Dedifferentiated amniotic fluid mesenchymal stem cell (primary cell): Measurements from ENCODE around the gene SLC35C1.

Experiments used
- DNase-seq: peaks from one replicate; pipeline ENCODE4 v3.0.0-alpha.2; 2016; ENCODE audit errors: extremely low spot score

SLC35C1 gene

GRCh38 chr11:45846974-45847910 lies 42.3 kb downstream of the SLC35C1 start, which contains the start of gene CRY2:
Gene CRY2, plus strand, starts transcription at chr11:45847475. Its CDS starts 16 bp downstream, at chr11:45847491.
- peak; percentile 96 for DNase-seq

DNA sequence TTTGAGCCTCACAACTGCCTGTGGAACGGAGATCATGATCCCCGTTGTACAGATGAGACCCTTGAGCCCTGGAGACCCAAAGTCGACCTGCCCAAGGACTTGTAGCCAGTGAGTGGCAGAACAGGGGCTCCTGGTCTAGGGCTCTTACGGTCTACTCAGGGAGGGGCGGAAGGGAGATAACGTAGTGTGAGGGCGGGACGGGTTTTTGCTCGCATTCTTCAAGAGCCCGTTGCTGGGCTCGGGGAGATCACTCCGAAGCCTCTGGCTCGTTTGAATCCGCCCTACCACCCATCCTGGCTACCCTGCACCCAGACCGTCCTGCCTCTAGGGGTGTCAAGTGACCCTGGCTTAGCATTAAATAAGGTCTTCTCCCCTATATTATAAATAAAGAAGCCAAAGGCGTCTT lies 43.0 kb downstream of the SLC35C1 start:
- peak; percentile 58 for DNase-seq

DNA sequence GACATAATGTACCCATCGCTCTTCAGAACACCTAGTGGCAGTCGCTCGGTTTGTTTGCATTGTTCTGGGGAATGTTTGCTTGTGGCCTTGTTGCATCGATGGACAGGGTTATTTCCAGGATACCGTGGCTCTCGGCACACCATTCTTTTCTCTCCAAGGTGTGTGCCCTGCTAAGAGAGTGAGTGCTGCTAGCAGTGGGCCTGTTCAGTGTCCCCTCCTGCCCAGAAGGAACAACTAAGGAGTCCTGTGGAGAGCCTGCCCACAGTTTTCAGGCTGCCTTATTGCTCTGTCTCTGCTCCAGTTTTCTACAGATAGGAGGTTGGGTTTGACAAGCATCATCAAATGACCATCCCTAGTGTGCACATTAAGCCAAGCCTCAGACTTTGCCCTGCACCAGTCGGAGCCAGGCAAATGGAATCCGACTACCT lies 43.7 kb downstream of the SLC35C1 start:
- DNase-seq = no peak

DNA sequence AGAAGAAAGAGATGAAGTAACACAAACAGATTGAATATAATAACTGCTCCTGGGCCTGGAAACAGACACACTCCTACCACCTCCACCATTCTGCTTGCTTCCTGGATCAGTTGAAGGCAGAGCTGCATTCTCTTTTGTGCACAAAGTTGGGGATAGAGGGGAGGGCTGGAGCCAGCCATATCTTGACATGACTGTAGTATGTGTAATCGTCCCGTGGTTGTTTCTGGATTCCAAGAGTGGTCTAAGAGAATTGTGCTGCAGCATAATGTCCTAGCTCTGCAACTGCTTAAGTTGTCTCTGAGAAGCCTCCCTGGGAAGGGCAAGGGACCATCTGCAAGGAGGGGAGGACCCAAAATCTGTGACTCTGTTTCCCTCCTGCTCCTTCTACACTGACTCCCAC lies 45.5 kb downstream of the SLC35C1 start:
- DNase-seq = no peak

DNA sequence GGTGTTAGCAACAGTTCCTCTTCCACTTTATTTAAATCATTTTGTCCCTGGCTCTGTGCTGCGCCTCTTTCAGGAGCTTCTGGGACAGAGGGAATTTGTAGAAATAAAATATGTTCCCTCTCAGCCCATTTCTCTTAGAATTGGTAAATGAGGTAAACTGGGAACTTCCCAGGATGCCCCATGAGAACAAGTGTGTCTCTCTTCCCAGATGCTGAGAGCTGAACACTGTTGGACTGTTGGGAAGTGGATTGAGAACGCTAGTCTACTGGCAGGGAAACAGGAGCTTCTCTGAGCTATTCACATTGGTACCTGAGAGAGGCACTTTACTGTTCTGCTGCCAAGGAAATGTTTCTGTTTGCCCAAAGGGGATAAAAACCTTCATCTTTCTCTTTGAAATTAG lies 46.3 kb downstream of the SLC35C1 start:
- DNase-seq = no peak

- DNase-seq = no peak
These were observed 47.2 kb downstream of the SLC35C1 start for GRCh38 chr11:45852018-45852711.

GRCh38 chr11:45852712-45853101 lies 47.8 kb downstream of the SLC35C1 start:
- DNase-seq = no peak

- DNase-seq = no peak
These were observed 48.6 kb downstream of the SLC35C1 start for GRCh38 chr11:45853332-45854219.

DNA sequence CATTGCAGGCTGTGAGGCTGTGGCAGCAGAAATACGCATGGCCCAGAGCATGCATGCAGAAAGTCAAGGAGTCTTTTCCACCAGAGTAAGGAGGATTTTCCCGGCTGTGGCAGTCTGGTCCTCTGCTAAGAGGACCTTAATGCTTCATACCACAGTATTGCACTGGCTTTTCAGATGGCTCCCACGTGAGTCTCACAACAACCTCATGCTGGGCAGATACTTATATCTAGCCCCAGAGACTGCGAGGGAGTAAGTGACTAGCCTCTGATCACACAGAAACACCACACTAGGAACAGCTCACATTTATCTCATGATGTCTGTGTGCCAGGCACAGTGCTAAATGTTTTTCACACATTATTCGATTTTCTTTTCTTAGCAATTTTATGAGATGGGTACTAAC lies 50.4 kb downstream of the SLC35C1 start:
- no peak for DNase-seq

DNA sequence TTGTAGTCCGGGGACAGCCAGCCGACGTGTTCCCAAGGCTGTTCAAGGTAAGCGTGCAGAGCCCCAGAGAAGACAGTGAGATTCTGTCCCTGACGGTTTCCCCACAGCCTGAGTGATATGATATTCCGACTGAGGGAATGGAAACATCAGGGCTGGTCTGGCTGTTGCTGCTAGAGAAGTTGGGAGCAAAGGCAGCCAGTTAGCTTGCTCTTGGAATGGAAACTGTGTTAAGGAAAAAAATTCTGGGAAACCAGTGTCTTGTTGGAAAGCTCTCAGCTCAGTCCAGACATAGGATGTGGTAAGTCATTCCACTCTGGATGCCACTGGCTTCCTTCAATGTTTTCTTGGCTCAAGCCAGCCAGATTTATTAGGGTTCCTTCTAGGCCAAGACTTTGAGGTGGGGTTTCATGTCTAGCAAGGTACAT lies 51.1 kb downstream of the SLC35C1 start:
- no peak for DNase-seq

- DNase-seq = peak; percentile 86
These were observed 53.1 kb downstream of the SLC35C1 start for GRCh38 chr11:45857961-45858474.

- no peak for DNase-seq
These were observed 53.9 kb downstream of the SLC35C1 start for GRCh38 chr11:45858751-45859398.

DNA sequence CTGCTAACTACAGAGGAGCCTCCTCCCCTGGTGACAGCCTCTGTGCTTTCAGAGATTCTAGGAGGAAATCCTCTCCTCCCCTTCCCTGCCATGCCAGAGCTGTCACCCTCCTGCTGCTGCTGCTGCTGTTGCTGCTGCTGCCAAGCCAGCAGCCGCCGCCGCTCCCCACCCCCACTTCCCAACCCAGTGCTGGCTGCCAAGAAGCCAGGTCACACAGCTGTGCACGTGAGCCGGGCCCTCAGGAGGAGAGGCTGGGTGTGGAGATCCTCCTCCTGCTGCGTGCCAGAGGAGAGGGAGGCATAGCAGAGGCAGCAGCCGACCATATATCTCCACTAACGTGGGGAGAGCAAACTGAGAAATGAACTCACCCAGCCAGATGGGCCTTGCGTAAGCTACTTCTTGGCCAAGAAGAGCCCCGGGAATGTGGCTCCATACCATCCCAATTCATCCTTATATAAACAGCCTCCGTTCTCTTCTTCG lies 54.8 kb downstream of the SLC35C1 start:
- DNase-seq = peak; percentile 96

GRCh38 chr11:45860348-45860747 lies 55.4 kb downstream of the SLC35C1 start:
- no peak for DNase-seq

DNA sequence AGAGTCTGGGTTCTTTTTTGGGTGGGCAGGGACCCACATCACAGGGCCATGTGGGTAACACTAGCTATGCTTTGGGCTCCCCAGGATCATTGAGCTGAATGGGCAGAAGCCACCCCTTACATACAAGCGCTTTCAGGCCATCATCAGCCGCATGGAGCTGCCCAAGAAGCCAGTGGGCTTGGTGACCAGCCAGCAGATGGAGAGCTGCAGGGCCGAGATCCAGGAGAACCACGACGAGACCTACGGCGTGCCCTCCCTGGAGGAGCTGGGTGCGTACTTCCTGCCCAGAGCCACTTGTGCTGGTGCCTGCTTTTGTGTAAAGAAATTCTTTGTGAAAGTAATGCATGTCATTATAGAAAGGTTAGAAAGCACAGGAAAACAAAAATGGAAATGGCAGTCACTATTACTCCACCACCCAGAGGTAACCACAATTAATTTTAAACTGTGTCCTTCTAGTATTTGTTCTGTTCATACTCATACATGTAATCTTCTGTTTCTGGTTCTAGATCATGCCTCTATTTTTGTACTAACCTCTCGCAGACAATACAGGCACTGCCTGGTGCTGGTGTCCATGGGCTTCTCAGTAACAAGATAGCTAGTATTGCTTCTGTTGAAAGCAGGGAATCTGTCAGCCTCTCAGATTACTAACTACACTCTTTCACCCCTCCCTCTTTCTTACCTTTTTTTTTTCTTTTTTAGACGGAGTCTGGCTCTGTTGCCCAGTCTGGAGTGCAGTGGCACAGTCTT lies 56.0 kb downstream of the SLC35C1 start:
- no peak for DNase-seq
